Stimulated activated CD4-positive, alpha-beta T cell treated with anti-CD3 and anti-CD28 coated beads, Interleukin-4, amount 100 ng/mL, for 1 hour (primary cell): Measurements from ENCODE around the gene MYO10.

Experiments used
- DNase-seq: peaks from one replicate; pipeline ENCODE4 v3.0.0-alpha.2; 2020

Gene MYO10

DNA sequence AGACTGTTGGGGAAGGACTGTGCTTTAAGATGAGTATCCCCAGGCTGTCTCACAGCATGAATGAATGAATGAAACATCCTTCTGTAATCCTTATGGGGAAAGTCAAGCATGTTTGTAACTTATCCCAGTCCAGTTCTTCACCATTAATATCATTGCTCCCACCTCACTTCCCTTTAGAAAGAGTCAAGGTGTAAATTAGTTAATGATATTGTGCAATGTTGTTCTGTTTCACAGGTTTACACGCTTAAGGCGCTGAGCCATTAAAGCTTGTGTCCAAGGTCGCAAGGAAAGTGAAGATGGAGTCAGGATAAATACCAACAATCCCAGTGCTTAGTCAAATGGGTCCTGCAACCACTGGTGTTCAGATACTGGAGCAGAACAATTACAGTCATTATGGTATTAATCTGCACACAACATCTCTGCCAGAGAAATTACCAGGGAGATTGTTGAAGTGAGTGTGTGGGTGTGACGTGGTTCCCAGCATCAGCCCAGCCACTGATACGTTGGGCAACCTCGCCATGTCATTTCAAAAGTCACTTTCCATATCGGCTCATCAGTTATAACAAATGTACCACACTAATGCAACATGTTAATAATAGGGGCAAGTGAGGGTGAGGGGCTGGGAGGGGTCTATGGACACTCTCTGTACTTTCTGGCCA, 1.5 kb upstream of the MYO10 start:
- no peak for DNase-seq

DNA sequence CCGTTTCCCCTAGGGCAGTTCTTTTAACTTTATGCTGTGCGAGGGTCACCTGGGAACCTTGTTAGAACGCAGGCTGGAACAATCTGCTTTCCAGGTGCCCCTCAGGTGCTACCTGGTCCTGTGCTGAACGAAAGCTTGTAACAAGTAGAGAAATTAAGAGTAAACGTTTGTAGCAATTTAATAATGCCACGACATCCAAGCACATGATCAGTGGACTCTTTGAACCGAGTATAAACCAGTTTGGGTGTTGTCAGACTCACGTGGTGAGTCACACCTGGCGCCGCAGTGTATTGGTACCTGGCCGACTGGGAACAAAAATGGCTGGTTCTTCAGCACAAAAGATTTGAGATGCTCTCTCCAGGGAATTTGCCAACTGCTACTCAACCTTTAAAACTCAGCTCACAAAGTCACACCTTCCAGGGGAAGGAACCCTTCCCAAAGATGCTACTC, 926 bp upstream of the MYO10 start:
- no peak for DNase-seq

DNA sequence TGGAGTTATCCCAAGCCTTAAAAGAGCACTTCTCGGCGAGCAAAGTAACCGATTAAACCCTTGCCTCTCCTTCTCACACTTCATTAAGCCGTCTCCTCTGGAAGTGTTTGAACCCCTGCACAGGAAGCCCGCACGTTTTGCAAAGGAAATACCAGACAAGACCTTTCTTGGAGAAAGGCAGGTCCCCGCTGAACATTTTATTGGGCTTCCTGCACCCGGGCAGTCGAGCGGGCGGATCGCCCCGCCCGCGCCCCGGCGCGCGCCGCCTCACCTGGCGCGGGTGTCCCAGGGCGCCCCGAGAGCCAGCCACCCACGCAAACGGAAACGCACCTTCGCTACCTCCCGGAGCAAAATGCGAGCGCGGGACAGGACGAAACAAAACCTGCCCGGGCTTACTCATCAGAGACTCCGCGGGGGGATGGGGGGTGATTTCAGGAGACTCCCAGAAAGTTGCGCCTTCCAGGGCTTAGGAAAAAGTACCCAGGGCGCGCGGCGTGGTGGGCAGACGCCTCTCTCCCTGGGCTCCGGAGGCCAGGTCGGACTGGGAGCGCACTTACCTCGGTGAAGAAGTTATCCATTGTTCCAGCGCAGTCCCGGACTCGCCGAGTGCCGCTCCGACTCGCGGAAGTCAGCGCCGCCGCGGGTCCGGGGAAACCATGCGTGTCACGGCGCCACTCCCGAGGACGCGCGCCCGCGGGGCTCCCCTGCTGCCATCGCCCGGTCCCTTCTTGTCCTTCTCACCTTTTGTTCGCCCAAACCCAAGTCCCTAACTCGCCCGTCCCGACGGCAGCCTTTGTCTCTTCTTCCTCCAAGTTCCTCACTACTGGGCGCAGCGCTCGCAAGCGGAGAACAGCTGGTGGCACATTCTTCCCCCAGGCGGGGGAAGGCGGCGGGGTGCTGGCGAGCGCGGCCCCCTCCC, 598 bp downstream of the MYO10 start:
- DNase-seq = peak; percentile 40

DNA sequence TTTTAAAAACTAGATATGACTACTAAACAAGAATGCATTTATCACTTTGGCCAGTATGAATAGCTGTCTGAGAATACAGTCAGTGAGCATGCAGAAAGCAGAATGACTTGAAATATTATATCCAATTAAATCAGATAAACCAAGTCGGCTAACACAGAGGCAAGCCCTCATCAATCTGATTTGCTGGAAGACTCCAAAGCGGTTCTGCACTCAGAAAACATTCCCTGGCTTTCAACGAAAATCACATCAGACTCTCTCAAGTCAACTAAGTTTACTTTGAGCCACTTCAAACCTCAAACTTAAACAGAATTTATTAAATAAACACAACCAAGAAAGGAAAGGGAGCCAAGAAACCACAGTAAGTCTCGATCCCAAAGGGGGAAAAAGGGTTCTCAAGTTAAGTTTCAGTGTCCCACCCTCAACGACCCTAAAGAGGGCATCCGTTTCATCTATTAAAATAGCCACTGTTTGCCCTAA, 1.4 kb downstream of the MYO10 start:
- DNase-seq = no peak

DNA sequence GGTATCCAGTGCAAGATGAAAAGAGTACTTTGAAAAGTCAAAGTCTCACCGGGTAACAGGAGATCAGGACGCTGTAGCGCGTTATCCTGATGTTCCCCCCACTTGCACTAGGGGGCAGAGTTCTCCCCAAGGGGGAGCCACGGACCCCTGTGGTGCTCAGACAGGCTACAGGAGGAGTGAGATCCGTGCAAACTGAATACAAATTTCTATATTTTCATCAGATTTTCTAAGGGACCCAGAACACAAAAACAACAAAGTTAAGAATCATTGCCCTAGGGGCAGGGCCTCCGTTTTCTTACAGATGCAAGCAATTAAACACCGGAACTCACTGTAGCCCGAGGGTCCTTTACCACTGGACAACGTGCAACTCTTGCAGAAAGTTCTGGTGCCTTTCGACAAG, 2.0 kb downstream of the MYO10 start:
- peak; percentile 32 for DNase-seq

DNA sequence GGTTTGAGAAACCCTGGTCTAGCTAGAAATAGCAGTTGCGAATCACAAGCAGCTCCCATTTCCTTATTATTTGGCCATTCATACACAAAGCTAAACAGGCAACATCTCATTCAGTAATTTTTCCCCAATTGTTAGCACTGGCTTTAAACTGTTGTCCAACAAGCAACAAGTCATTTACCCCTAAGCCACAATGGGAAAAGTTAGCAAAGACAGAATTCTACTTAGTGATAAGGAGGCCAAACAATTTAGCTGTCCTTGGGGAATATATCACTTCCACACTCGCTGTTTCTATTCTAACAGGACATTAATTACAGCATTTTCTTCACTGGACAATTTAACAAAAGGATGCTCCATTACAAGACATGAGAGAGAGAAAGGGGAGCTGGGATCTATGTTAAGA, 2.8 kb downstream of the MYO10 start:
- DNase-seq = no peak

DNA sequence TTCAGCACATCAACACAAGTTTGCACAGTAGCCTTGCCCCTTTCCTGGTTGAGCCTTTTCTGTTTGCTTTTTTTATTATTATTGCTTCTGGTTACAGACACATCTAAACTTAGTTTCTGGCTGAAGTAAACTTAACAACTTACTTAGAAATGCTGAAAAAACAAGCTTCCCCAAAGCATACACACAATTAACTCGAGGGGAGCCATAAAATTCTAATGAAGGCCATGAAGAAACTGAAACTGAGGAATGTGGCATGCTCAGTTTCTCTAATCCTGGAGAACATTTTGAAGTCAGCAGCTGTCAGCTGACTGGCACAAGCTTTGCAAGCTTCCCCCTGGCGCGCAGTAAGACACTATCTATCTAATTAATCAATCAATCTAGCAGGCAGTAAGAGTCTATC, 3.7 kb downstream of the MYO10 start:
- DNase-seq = no peak

DNA sequence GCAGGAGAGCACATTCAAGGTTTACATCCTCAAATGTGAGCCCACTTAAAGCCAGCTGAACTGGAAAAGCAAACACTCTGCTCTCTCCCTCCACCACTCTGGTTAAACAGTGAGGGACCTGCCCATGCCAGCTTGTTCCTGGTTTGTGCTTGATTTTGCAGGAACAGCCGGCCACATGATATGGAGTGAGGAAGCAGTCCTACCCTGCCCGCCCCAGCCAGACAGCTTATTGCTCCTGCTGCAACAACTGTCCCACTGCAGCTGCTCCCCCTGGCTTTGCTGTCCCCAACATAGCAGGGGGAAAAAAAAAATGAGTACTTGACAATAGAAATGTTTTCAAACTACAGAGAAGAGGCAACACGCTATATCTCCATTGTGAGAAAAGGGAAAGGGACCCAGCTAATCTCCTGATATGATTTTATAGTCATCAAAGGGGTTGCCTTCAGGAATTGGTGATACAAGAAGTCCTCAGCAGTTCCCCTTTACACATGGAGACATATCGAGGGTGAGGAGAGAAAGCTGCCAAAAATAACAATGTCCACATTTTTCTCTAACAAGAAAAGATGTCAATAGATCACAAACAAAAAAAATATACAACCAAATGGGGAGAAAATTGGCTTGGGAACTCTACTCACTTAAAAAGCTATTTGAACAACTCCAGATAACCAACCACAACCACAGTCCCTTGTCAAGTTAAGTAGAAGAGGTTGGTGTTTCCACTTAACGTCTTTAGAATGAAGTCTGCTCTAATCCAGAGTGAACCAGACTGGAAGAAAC, 4.6 kb downstream of the MYO10 start:
- no peak for DNase-seq

DNA sequence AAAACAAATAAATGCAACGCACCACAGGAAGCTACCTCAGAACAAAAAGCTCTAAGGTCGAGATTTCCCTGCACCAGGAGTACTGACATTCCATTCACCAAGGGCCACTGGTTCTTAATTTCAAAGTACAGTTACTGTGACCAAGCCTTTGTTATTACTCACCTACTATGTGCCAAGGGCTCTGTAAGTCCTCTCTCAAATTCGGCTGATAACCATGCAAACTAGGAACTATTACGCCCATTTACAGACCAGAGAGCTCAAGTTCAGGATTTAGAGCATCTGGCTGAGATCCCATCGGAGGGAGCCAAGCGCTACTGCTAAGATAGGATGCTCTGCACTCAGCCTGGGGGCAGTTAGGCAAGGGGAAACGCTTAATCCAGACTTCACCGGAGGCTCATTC, 5.6 kb downstream of the MYO10 start:
- DNase-seq = no peak

DNA sequence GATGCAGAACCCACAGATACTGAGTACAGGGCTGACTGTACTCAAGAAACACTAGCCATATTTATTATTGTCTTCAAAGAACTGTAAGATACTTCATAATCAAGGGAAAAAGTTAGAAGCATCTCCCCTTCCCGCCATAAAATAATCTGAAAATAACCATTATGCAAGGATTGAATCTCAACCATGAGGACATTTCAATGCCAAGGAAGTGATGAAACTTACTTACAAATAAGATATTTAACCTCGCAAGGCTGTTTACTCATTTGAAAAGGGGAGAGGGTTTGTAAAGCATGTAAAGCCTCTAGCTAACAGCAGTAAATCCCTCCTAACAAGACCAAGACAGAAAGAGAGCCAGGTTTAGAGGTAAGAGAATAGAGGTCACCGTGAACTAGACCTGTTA, 6.3 kb downstream of the MYO10 start:
- DNase-seq = no peak

DNA sequence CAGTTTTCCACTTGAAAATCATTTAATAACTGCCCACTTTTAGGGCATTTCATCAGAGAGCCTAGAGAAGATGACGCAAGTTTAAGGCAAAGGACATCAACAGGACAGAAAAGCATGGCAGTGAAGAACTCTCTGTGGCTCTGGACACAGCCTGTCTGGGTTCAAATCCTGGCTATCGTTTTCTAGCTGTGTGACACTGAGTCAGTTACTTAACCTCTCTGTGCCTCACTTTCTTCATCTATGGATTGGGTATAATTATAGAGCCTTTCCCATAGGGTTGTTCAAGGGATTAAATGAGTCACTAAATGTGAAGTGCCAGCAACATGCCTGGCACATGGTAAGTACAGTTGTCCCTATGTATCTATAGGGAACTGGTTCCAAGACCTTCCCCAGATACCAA, 6.7 kb downstream of the MYO10 start:
- no peak for DNase-seq

DNA sequence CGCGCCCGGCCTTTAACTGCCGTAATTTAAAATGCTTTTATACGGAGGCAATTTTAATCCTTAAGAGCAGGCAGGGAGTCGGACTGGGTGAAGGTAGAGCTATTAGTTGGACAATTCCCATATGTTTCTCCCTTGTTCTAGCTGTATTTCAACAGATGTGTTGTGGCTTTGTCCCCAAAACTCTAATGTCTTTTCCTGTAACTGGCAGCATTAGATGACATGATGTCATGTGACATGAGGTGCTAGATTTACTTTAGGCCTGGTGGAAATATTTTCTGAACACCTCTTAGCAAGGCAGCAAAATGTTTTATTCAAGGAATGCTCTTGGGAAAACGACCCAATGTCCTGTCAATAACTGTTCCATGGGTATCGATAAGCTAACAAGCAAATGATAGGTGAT, 8.5 kb downstream of the MYO10 start:
- no peak for DNase-seq

DNA sequence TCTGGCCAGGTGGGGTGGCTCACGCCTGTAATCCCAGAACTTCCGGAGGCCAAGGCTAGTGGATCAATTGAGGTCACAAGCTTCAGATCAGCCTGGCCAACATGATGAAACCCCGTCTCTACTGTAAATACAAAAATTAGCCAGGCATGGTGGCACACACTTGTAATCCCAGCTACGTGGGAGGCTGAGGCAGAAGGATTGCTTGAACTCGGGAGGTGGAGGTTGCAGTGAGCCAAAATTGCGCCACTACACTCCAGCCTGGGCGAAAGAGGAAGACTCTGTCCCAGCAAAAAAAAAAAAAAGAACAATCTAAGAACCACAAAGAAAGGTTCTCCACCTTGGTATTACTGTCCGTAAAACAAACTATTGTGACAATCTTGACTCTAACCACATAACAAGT, 9.7 kb downstream of the MYO10 start:
- DNase-seq = no peak

DNA sequence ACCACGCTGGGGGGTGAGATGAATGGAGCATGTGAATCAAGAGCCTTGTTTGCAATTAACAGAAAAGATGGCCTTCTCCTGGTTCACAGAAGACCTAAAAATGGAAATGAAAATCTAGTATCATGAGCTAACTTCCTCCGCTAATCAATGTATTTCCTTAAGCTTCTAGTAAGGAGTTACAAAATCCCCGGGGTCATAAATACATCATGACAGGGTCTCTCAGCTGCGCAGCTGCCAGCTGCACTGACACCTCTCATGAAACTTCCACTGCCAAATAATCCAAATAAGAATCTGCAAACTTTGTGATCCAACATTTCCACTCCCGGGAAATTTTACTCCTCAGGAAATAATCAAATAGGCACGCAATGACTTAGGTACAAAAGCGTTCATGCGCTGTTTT, 11.9 kb downstream of the MYO10 start:
- no peak for DNase-seq

DNA sequence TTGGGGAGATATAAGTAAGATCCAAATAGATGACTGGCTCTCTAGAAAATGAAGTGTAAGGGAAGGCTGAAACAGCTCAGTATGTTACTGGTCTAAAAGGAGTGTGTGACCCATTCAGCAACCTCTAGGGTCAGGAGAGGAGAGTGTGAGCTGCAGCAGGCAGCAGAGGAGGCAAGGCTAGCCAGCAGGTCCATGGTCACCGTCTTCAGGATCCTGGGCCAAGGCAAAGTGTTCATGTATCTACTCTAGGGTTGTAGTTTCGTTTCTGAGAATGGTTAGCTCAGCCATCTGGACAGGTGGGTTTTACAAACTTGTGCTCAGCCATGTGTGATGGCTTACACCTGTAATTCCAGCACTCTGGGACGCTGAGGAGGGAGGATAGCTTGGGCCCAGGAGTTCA, 13.7 kb downstream of the MYO10 start:
- no peak for DNase-seq

DNA sequence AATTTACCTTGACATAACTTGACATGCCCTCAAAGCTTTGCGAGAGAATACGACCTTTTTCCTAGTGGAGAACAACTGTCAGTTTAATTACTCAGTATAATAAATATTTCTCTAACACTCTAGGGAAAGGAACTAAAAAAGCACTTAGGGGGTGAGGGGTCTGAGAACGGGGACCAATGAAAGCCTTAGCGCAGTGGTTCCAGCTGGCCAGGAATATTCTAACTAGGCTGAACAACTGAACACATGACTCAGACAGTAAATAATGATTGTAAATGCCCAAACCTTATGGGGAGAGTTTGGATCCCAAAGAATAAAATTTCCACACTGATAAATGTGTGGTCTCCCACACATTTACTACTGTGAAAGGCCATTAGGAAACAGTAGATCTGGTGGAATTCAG, 14.9 kb downstream of the MYO10 start:
- no peak for DNase-seq

DNA sequence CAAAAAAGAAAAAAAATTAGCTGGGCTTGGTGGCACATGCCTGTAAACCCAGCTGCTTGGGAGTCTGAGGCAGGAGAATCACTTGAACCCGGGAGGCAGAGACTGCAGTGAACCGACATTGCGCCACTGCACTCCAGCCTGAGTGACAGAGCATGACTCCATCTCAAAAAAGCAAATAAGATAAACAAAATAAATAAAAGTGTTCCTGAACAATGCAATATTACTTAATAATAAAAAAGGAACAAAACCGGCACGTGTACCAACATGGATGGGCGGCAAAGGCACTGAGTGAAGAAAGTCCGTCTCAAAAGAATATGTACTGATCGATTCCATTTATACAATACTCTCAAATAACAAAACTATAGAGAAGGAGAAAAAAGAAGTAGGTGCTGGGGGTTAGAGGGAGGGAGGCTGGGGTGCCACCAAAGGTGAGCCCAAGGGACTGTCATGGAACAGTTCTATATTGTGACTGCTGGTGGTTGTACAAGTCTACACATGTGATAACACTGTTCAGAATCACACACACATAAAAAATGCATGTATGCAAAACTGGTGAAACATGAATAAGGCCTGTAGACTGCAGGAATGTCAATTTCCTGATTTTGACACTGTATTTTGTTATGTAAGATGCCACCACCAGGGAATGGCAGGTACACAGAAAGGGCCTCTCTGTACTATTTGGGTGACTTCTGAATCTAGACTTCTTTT, 15.8 kb downstream of the MYO10 start:
- no peak for DNase-seq

DNA sequence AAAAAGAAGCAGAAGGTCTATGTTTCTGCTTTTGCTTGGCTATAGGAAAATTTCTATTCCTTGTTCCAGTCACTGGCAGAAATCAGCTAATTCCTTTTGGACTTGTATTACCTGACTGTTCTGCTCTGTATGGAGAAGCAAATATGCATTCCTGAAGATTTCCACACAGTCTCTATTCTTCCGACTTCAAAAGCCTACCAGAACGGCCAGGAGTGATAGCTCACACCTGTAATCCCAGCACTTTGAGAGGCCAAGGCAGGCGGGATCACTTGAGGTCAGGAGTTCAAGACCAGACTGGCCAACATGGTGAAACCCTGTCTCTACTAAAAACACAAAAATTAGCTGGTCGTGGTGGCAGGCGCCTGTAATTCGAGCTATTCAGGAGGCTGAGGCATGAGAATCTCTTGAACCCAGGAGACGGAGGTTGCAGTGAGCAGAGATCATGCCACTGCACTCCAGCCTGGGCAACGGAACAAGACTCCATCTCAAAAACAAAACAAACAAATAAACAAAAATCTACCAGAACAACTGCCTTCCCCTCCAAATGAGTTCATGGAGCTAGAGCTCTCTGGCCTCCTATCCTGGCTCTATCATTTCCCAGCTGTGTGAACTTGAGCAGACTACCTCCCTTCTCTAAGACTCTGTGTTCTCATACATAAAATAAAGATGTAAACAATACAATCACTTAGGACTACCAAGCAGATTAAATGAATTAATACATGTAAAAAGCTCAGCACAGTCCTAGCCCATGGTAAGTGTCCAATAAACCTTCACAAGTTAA, 17.0 kb downstream of the MYO10 start:
- DNase-seq = no peak

DNA sequence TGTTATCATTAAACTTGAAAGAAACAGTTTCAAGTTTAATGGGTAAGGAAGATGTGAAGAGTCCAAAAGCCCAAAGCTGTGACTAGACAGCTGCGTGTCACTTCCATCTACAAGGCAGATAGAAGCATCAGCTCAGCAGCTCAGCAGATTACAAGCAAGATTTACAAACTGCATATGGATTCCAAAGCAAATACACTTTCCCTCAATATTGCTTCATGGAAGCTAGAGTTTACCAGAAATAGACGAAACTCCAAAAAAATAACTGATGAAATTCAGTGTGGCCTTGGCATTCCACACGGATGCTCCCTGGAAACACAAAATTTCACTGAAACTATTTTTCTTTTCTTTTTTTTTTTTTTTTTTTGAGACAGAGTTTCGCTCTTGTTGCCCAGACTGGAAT, 17.9 kb downstream of the MYO10 start:
- no peak for DNase-seq

DNA sequence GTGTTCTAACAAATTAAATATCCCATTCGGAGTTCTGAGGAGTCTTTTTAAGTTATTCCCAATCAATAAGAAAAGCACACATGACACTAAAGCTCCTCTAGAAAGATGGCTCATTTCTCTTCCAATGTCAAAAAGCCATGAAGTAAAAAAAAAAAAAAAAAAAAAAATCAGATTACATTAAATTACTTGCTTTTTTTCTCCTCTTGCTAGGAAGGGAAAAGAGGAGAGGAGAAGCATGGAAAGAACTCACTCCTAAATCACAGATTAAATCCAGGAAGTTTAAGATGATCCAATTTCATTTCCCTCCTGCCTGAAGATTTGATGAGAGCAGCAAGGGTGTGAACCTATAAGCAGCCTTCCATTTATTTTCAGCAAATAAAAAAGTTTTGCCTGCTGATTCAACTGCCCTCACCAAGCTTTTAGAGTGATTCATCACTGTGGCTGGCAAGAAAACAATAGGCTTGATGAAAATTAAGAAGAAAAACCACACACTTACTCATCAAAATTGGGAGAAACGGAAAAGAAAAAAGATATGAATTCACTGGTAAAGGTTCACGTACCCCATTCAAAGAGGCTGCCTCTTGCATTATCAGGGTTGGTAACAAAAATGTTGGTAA, 19.7 kb downstream of the MYO10 start:
- no peak for DNase-seq

DNA sequence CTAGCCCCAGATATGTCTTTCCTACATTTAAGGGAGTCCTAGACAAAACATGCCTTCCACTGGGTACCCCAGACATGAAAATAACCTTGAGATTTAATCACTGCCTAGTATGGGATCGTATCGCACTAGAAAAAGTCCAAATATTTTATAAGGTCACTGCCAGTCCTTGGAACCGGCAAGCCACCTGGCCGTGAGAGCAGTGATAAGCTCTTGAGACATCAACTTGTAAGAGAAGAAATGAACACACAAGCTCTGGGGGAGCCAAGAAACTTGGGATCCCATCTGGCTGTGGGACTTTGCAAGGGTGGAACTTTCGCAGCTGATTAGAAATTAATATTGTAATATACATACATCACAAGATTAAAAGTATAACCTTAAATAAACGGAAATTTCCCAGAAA, 21.5 kb downstream of the MYO10 start:
- DNase-seq = no peak

DNA sequence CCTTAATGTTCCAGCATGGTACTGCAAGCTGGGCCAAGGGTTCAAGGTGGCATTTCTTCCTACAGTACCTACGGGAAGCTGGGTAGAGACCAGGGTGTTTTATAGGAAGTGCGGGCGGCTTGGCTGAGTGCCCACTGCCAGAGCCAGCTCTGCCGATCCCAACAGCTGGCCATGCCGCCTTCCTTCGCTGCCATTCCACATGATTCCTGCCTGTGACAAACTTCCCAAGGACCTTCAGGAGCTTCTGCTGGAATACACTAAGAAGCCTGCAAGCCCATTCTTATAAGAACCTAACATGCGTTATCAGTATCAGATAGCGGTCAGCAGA, 22.0 kb downstream of the MYO10 start:
- no peak for DNase-seq
